Glomerular endothelial cell (primary cell): ENCODE measurements around the gene ZNF318. TPM values are rescaled to one million over a fixed set of nuclear protein-coding genes. Genes with fewer than 3 reads are reported as not detected.
"Not testable (repeated sequence)": the region's sequence is repeated elsewhere in the genome, so short reads cannot be mapped to it uniquely, and the experiment has no call there.

Experiments used
- DNase-seq: peaks from one replicate; pipeline ENCODE4 v3.0.0-alpha.2; 2011; ENCODE audit warnings: low read depth, low spot score; ENCODE audit errors: extremely low read depth
- total RNA-seq: library from RNA; depleted of rRNA; stranded (reverse); fragments of >200 nt; gene quantifications from 2 replicates; pipeline ENCODE4 v1.2.3, GENCODE V29; 2015

ZNF318 gene
- total RNA-seq, 1 donor from 2014 or later, result 16.0 TPM

DNA sequence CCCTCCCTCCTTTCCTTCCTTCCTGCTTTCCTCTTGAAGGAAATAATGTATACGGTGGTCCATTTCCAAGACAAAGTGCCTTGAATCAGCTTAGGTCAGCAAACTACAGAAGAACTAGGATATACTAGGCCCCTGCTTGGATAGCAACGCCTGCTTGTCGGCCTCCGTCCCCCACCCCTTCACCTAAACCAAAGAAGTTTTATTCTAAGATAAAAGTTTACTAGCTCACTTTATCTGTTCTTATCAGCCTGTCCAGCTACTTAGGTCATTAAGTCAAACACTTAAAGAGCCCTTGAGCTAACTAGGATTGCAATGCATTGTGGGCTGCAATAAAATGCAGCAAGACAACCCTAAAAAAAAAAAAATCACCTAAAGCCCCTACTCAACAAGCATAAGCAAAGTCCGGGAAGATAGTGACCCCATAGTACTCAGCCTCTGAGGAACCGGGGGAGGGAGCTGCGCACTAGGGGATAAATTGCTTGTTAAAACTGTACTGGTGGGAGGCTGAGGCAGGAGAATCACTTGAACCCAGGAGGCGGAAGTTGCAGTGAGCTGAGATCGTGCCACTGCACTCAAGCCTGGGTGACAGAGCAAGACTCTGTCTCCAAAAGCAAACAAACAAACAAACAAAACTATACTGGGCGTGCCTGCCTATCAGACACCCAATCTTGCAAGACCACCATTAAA lies 21.4 kb upstream of the ZNF318 start:
- not testable (repeated sequence) for DNase-seq

GRCh38 chr6:43389730-43390295 lies 20.4 kb upstream of the ZNF318 start:
- DNase-seq, result no peak

- DNase-seq, result no peak
These were observed 17.0 kb upstream of the ZNF318 start for GRCh38 chr6:43386492-43386891.

DNA sequence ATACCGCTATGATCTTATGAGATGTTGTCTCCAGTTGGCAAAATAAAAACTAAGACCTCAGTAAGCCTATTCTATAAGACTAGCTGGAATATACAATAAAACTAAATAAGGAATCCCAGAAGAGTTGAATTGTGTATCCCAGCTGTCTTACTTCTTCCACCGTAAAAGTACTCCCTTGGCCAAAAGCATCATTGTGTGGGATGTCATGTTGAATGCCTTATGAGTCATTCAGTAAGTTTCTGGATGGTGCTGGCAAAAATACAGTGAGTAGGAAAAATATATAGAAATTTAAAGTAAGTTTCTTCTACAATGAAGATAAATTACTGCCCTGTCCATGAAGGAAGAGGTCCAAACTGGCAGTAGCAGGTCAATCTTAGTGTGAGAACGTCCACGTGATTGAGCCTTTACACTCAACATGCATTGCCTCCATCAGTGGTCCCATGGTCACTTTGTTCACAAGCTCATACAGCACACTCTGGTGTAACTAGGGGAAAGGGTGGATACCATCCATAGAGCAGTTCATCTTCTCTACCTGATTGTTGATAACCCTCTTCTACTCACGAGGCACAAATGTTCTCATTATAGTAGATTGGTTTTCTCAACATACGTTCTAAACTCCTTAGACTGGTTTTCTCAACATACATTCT lies 13.7 kb upstream of the ZNF318 start:
- DNase-seq, result no peak

GRCh38 chr6:43380858-43381257 lies 11.4 kb upstream of the ZNF318 start:
- DNase-seq, result not testable (repeated sequence)

- DNase-seq, result no peak
These were observed 9.2 kb upstream of the ZNF318 start for GRCh38 chr6:43378631-43379030.

GRCh38 chr6:43377710-43378229 lies 8.3 kb upstream of the ZNF318 start:
- DNase-seq, result no peak

GRCh38 chr6:43376551-43376981 lies 7.1 kb upstream of the ZNF318 start:
- no peak for DNase-seq

DNA sequence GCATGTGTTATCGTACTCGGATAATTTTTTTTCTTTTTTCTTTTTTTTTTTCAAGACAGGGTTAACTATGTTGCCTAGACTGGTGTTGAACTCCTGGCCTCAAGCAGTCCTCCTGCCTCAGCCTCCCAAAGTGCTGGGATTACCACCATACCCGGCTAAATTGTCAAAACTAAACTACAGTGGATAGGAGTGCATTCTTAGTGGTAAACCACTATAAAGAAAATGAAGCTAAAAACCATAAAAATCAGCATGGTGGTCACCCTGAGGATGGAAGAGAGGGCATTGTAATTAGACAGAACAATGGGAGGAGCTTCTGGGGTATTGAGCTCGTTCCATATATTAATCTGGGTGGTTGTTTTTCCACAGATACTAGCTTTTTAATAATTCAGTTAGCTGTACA lies 6.2 kb upstream of the ZNF318 start:
- DNase-seq, result no peak

DNA sequence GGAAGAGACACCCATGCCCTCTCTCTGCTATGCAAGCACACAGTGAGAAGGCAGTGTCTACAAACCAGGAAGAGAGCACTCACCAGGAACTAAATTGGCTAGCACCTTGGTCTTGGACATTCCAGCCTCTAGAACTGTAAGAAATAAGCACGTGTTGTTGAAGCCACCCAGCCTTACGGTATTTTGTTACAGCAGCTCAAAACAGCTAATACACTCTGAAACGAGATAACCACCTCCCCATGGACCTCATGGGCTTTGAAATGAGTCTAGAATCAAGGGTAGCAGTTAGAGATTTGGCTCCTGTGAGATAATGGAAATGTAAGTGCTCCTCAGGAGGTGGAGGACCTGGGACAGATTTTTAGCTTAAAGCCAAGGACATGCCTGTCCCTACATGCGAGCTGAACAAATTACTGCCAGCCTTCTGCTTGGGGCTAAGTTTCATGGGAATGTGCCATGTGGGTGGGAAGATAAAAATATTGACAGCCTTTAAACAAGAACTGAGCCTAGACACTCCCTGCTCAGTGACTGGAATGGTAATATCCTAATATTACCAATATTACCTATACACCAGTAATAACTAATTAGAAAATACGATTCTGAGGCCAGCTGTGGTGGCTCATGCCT lies 3.9 kb upstream of the ZNF318 start:
- DNase-seq, result no peak

GRCh38 chr6:43370003-43370580 lies 645 bp upstream of the ZNF318 start:
- DNase-seq, result not testable (repeated sequence)

GRCh38 chr6:43368259-43369160 lies 937 bp downstream of the ZNF318 start:
- DNase-seq, result no peak

DNA sequence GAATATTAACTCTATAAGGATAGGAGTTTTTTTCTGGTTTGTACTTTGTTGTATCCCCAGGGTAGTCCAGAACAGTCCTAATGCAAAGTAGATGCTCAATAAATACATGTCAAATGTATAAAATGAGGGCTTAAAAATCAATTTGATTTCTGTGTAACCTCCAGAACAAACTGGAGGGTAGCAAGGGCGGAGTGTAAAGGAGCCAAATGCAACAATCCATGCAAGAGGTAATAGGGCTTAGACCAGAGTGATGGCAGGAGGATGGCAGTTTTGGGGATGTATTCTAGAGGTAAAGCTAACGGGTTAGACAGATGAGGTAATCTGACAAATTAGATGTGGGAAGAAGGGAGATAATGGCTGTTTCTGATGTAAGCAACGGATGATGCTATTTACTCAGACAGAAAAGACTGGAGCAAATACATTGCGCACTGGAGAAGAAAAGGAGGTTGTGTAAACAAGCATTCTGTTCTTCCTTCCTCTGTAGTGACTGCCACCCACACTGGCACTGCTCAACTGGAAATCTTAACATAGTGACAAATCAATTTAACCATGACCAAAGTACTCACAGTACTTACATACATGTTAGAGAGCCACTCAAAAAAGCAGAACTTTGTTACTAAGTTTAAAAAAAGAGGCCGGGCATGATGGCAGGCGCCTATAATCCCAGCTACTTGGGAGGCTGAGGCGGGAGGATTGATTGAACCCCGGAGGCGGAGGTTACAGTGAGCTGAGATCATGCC lies 2.0 kb downstream of the ZNF318 start:
- DNase-seq, result no peak

DNA sequence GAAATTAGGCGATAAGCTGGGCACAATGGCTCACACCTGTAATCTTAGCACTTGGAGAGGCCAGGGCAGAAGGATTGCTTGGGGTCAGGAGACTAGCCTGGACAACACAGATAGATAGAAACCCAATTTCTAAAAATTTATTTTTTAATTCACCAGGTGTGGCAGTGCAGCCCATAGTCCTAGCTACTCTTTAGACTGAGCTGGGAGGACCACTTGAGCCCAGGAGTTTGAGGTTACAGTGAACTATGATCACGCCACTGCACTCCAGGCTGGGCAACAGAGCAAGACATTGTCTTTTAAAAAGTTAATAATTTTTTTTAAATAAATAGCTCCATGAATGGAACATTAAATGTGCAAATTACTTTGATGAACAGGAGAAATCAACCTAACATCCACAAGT lies 8.2 kb downstream of the ZNF318 start:
- DNase-seq, result no peak

GRCh38 chr6:43359831-43360230 lies 9.6 kb downstream of the ZNF318 start:
- DNase-seq, result no peak

DNA sequence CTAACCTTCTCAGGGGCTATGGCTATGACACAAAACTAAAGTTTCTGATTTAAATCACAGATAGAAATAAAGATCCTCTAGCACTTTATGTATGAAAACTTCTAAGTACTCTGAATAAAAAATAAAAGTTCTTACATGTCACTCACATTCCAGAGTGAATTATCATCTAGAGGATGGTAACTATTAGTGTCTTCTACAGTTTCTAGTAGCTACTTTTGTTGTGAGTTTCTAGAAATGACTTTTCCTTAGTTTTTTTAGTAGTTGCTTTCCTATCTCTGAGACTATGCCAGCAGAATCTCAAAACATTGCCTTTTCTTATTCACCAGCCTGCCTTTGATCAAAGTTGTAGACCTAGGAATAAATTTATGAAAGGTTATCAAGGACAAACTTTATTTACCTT lies 10.1 kb downstream of the ZNF318 start:
- no peak for DNase-seq

DNA sequence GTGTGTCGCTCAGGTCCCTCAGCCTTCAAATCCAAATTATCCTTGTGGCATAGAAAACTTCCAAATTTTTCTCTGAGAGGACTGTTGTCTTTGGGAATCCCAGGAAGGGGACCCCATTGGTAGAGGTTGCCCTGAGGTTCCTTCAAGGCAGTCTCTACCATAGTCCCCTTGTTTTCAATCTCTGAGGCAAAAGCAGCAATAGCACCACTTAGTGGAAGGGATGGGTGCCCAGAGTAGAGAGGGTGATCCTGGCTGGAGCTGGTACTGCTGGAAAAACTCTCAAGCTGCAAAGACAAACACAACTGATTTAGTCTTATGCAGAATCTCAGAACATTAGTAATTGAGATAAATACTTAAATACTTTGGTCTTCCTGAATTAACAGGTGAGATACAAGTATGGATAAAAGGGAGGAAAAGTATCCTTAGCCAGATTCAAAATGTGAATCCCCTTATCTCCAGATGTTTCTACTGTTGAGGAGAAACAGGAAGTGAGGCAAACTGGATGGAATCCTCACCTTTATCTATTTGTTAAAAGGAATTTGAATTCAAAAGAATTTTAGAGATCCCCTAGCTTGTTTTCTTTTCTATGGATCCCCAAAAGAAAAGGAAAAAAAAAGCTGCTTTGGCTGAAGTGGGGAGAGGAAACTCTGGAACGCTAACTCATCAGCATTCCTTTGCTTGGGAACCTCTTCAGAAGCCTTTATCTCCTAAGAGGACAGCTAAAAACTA lies 13.4 kb downstream of the ZNF318 start:
- no peak for DNase-seq

- not testable (repeated sequence) for DNase-seq
These were observed 17.5 kb downstream of the ZNF318 start for GRCh38 chr6:43351951-43352350.

GRCh38 chr6:43347444-43347843 lies 22.0 kb downstream of the ZNF318 start:
- no peak for DNase-seq
